Dedifferentiated amniotic fluid mesenchymal stem cell (primary cell): ENCODE results near the gene ABHD2.
"Not testable (repeated sequence)": the region's sequence is repeated elsewhere in the genome, so short reads cannot be mapped to it uniquely, and the experiment has no call there.

Experiments
- DNase-seq: peaks from one replicate; pipeline ENCODE4 v3.0.0-alpha.2; 2016; ENCODE audit errors: extremely low spot score

ABHD2 gene

DNA sequence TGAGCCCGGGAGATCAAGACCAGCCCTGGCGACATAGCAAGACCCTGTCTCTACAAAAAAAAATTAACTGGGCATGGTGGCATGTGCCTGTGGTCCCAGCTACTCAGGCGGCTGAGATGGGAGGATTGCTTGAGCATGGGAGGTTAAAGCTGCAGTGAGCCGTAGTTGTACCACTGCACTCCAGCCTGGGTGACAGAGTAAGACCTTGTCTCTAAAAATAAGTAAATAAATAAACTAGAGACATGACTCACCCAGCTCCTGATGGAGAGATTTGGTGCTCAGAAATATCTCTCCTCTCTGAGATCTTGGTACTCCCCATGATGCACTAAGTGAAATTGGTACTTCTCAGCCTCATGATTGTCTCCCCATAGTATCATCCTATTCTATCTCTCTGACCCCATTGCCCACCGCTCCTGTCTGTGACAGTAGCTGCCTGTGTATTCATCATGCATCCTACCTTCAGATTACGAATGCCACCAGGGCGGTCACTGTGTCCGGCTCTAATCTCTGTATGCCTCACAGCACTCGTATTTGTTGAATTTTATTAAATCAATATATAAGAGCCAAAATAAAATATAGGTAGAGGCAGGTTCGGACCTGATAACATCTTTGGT, 50.9 kb downstream of the ABHD2 start:
- no peak for DNase-seq

- DNase-seq = no peak
Measured at GRCh38 chr15:89139613-89140499, 51.6 kb downstream of the ABHD2 start.

DNA sequence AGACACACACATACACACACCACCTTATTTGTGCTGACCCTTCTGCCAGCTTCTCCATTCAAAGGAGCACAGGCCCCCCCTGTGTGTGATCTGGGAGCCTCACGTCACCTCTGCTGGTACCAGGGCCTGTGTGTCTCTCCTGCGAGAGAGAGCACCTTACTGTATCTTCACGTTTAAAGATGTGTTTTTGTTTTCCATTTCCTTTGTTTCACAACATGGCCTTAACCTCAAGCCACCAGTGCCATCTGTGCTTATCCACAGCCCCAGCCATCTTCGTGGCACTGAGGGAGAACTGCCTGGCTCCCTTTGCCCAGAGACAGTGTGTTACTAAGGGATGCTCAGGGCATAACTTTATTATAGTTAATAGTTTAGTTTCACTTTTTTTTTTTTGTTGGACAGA, 52.3 kb downstream of the ABHD2 start:
- DNase-seq = no peak

DNA sequence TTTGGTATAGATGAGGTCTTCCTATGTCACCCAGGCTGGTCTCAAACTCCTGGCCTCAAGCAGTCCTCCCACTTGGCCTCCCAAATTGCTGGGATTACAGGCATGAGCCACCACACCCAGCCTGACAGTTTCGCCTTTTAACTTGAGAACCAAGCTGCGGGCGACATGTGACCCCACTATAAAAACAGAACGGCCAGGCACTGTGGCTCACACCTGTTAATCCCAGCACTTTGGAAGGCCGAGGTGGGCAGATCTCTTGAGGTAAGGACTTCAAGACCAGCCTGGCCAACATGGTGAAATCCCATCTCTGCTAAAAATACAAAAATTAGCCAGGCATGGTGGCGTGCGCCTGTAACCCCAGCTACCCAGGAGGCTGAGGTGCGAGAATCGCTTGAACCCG, 52.9 kb downstream of the ABHD2 start:
- not testable (repeated sequence) for DNase-seq

- DNase-seq = no peak
Measured at GRCh38 chr15:89141885-89142284, 53.6 kb downstream of the ABHD2 start.

DNA sequence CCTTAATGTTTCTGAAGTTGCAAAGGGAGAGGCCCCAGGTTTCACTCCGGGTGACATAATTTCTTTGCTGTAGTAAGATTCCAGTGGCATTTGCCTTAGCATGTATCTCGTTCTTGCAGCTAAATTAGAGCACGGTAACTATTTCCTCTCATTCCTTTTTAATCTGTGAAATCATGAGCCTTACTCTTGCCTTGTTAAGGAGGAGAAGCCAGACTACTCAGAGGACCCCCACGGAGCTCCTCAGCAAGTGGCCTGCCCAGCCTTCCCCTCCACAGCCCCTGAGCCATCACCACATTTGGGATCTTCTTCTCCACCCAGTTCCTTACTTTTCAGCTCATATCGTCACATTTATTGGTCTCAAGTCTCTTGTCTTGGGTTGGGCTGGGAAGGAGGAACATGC, 54.2 kb downstream of the ABHD2 start:
- DNase-seq = no peak

GRCh38 chr15:89143503-89144162, 55.4 kb downstream of the ABHD2 start:
- peak; percentile 89 for DNase-seq

DNA sequence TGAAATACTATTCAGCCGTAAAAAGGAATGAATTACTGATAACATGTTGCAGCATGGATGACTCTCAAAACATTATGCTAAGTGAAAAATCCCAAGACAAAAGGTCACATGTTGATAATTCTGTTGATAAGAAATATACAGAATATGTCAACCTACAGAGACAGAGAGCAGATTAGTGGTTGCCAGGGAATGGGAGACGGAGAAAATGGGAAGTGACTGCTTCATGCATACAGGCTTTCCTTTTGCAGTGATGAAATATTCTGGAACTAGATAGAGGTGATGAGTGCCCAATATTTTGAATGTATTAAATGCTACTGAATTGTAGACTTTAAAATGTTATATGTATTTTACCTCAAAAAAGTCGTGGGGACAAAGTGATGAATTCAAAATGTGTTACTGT, 56.2 kb downstream of the ABHD2 start:
- no peak for DNase-seq

GRCh38 chr15:89146366-89146765, 58.1 kb downstream of the ABHD2 start:
- no peak for DNase-seq

DNA sequence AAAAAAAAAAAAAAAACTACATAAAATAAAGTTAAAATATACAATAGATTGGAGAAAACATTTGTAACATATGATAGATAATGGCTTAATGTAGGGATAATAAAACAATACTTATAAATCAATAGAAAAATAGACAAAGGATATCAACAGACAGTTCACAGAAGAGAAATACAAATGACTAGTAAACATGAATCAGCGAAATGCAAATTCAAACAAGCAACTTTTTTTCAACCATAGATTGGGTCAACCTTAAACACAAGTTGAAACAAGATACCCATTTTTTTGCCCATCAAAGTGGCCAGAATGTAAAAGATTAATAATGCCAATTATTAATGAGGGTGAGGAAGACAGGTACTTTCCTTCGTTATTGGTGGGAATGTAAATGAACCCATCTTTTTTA, 59.9 kb downstream of the ABHD2 start:
- DNase-seq = no peak

GRCh38 chr15:89149501-89150101, 61.3 kb downstream of the ABHD2 start:
- no peak for DNase-seq

GRCh38 chr15:89150287-89150686, 62.0 kb downstream of the ABHD2 start:
- DNase-seq = no peak

- DNase-seq = no peak
Measured at GRCh38 chr15:89150762-89151664, 62.8 kb downstream of the ABHD2 start.

- DNase-seq = no peak
Measured at GRCh38 chr15:89155122-89155521, 66.9 kb downstream of the ABHD2 start.

DNA sequence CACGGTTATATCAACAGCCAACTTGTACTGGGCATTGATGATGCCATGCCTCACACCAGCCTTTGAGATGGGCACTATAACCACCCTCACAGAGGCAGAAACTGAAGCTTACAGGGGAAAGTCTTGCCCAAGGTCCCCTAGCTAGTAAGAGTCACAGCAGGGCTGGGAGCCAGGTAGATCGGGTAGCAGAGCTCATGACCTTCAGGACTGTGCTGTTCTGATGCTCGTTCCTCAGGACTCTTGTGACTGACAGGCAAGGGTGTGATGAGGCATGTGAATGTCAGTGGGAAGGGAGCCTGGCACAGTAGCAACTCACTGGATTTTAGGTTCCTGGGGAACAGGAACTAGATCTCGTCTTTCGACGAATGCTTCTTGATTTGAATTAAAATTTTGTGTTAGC, 67.4 kb downstream of the ABHD2 start:
- no peak for DNase-seq

GRCh38 chr15:89157061-89157460, 68.8 kb downstream of the ABHD2 start:
- DNase-seq = no peak

GRCh38 chr15:89157918-89158564, 69.8 kb downstream of the ABHD2 start:
- DNase-seq = no peak

GRCh38 chr15:89161666-89162065, 73.4 kb downstream of the ABHD2 start:
- DNase-seq = no peak

DNA sequence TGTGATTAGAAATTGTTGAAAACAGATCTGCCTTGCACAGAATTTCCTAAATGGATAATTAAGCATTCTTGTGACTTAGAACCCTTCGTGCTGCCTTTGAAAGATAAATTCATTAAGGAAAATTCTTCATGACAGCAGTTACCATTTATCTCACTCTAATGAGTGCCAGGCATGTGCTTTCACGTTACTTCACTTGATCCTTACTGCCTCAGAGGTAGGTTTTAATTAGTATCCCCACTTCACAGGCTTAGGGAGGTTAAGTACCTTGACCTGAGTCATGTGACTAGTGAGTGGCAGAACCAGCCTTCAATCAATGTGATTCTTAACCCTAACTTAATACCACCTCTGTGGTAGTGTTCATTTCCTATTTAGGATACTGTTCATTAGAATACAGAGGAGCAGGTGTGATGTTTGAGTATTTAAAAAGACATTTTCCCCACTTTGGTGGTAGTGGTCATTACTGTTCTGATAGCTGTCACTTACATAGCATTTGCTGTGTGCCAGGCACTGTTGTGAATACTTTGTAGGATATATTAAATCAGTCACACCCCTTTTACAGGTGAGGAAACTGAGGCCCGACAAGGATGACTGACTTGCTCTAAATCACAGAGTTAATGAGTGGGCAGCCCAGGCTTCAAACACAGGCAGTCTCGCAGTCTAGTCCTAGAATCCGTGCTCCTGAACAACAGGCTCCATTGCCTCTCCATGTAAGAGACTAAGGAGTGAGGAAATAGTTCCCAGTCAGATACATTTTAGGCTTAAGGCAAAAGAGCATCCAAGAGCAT, 75.2 kb downstream of the ABHD2 start:
- DNase-seq = no peak

DNA sequence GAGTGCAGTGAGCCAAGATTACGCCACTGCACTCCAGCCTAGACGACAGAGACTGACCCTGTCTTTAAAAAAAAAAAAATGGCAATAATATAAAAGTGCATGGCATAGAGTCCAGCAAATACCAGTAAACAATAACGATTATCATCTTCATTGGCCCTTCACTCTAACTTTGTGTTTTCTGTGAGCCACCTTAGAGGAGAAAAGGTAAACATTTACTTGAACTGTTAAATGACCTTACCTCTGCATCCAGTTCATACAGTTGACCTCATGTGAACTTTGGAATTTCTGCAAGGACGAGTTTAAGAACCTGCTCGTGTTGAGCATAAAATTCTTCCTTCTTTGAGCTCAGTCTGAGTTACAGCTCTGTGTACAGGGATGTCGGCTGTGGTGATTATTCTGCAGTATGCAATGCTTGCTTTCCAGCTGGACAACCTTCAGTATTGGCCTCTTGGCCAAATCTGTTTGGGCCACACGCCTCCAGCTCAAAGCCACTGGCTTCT, 76.5 kb downstream of the ABHD2 start:
- no peak for DNase-seq
